ENCODE data around the gene ABAT. TPM values are rescaled to one million over a fixed set of nuclear protein-coding genes. Genes with fewer than 3 reads are reported as not detected.
"Not testable (repeated sequence)": the region's sequence is repeated elsewhere in the genome, so short reads cannot be mapped to it uniquely, and the experiment has no call there.

ABAT gene
- total and polyA plus RNA-seq, 9 donors: 3.8 to 20.3 (median 13.6) TPM

GRCh38 chr16:8781797-8782196 is 107.4 kb downstream of the ABAT start:
- no peak for TF ChIP-seq POLR2A (IDR thresholded peaks at IDR 0.05)
- no peak for TF ChIP-seq EP300 (IDR thresholded peaks at IDR 0.05)
- no peaks in the 10 kb centered on the region for H3K36me3 ChIP-seq

GRCh38 chr16:8782673-8783072 is 108.3 kb downstream of the ABAT start:
- Histone ChIP-seq H3K27ac (no peak overlapping the region), H3K36me3 (no peaks in the 10 kb centered on the region), H3K4me1 (ENCODE audit: insufficient read depth) (no peaks in the 10 kb centered on the region), H3K27me3 (no peaks in the 10 kb centered on the region), H3K9me3 (no peaks in the 10 kb centered on the region), H3K4me3 (no peak overlapping the region)
- WGBS, 3 donors: 45 to 61% (median 56%) methylated on average over 6 of the region's 6 CpGs
- intact Hi-C loops (cut with DNase I): loop anchor here in 1 of 4 donors (10.0 kb wide), 1 partner anchor 208 kb away; no protein-coding TSS in a partner anchor
- TF ChIP-seq POLR2A (IDR thresholded peaks at IDR 0.05): no peak
- TF ChIP-seq, protein P1, sequence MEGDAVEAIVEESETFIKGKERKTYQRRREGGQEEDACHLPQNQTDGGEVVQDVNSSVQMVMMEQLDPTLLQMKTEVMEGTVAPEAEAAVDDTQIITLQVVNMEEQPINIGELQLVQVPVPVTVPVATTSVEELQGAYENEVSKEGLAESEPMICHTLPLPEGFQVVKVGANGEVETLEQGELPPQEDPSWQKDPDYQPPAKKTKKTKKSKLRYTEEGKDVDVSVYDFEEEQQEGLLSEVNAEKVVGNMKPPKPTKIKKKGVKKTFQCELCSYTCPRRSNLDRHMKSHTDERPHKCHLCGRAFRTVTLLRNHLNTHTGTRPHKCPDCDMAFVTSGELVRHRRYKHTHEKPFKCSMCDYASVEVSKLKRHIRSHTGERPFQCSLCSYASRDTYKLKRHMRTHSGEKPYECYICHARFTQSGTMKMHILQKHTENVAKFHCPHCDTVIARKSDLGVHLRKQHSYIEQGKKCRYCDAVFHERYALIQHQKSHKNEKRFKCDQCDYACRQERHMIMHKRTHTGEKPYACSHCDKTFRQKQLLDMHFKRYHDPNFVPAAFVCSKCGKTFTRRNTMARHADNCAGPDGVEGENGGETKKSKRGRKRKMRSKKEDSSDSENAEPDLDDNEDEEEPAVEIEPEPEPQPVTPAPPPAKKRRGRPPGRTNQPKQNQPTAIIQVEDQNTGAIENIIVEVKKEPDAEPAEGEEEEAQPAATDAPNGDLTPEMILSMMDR (IDR thresholded peaks at IDR 0.05): no peak
- no peak for DNase-seq

More at GRCh38 chr16:8781797-8782196, 107.4 kb downstream of the ABAT start:
- Histone ChIP-seq H3K27ac (no peak overlapping the region), H3K4me3 (no peak overlapping the region), H3K4me1 (ENCODE audit: insufficient read depth) (no peaks in the 10 kb centered on the region), H3K9me3 (no peaks in the 10 kb centered on the region), H3K27me3 (no peaks in the 10 kb centered on the region)
- no peak for DNase-seq
- intact Hi-C loops (cut with DNase I): loop anchor here in 1 of 4 donors (10.0 kb wide), 1 partner anchor 207 kb away; no protein-coding TSS in a partner anchor
- 87 to 93% (median 90%) methylated on average over 8 of the region's 8 CpGs for WGBS, 3 donors

GRCh38 chr16:8785408-8785807 is 111.0 kb downstream of the ABAT start:
- 80 to 83% (median 81%) methylated on average over 6 of the region's 6 CpGs for WGBS, 3 donors
- TF ChIP-seq, protein P1 (IDR thresholded peaks at IDR 0.05): no peak
- TF ChIP-seq POLR2A (IDR thresholded peaks at IDR 0.05) (no peak), EP300 (IDR thresholded peaks at IDR 0.05) (no peak)
- no peak overlapping the region for H3K27ac ChIP-seq
- no peak for DNase-seq
- no peaks in the 10 kb centered on the region for H3K36me3 ChIP-seq
- no peaks in the 10 kb centered on the region for H3K4me1 ChIP-seq (ENCODE audit: insufficient read depth)
- H3K4me3 ChIP-seq: no peak overlapping the region
- no peaks in the 10 kb centered on the region for H3K27me3 ChIP-seq
- intact Hi-C loops (cut with DNase I): loop anchor here in 1 of 4 donors (10.0 kb wide), 1 partner anchor 211 kb away; no protein-coding TSS in a partner anchor
- no peaks in the 10 kb centered on the region for H3K9me3 ChIP-seq

GRCh38 chr16:8786316-8786715 is 111.9 kb downstream of the ABAT start:
- WGBS, 3 donors: 47 to 61% (median 50%) methylated on average over 11 of the region's 11 CpGs

GRCh38 chr16:8788578-8789172 is 114.3 kb downstream of the ABAT start:
- H3K4me3 ChIP-seq: no peak overlapping the region
- no peaks in the 10 kb centered on the region for H3K9me3 ChIP-seq
- no peaks in the 10 kb centered on the region for H3K36me3 ChIP-seq
- TF ChIP-seq, protein P1 (IDR thresholded peaks at IDR 0.05): no peak
- no peak for TF ChIP-seq POLR2A (IDR thresholded peaks at IDR 0.05)
- TF ChIP-seq EP300 (IDR thresholded peaks at IDR 0.05): no peak
- no peaks in the 10 kb centered on the region for H3K27me3 ChIP-seq
- no peak overlapping the region for H3K27ac ChIP-seq
- no peak for DNase-seq
- no peaks in the 10 kb centered on the region for H3K4me1 ChIP-seq (ENCODE audit: insufficient read depth)
- WGBS, 3 donors: 71 to 81% (median 76%) methylated on average over 8 of the region's 8 CpGs
- intact Hi-C loops (cut with DNase I): loop anchor here in 1 of 4 donors (10.0 kb wide), 1 partner anchor 214 kb away; no protein-coding TSS in a partner anchor

More at GRCh38 chr16:8786316-8786715, 111.9 kb downstream of the ABAT start:
- not testable (repeated sequence) for H3K4me1 ChIP-seq (ENCODE audit: insufficient read depth); H3K27me3 ChIP-seq; H3K36me3 ChIP-seq; DNase-seq; H3K27ac ChIP-seq; H3K9me3 ChIP-seq; H3K4me3 ChIP-seq
- intact Hi-C loops (cut with DNase I): loop anchor here in 1 of 4 donors (10.0 kb wide), 1 partner anchor 212 kb away; no protein-coding TSS in a partner anchor

Measured in ovary (tissue), 9 donors.